GM23338 (cell line): ENCODE results near the gene ACAP1. TPM values are rescaled to one million over a fixed set of nuclear protein-coding genes. Genes with fewer than 3 reads are reported as not detected.
A peak's percentile ranks its signal among the peaks of the same experiment; 100 is the strongest.

Experiments
- ATAC-seq: fragments of 200-7000 bp; cut with Tn5 transposase; 3 replicates; pipeline ENCODE4 v1.9.1; 2020
- DNase-seq: peaks from one replicate; pipeline ENCODE4 v3.0.0-alpha.2; 2015; ENCODE audit warnings: low spot score
- H2AFZ ChIP-seq: fragments of 200-600 bp; sonication (generic); 2 replicates; pipeline ENCODE4 v1.8.0; 2016; ENCODE audit warnings: antibody characterized with exemption, mild to moderate bottlenecking, moderate library complexity
- H3F3A ChIP-seq: fragments of 200-600 bp; sonication (generic); replicated peaks from 2 replicates; pipeline ENCODE4 v1.8.0; 2017; ENCODE audit warnings: antibody characterized with exemption, mixed run types, low read depth
- H3K27ac ChIP-seq: fragments of 200-600 bp; sonication (generic); 2 replicates; pipeline ENCODE4 v1.6.1; 2016; ENCODE audit warnings: low read depth
- H3K27me3 ChIP-seq: fragments of 200-600 bp; sonication (generic); 2 replicates; pipeline ENCODE4 v1.8.0; 2016; ENCODE audit warnings: mild to moderate bottlenecking, mixed run types, moderate library complexity; ENCODE audit not compliant: insufficient read depth
- H3K36me3 ChIP-seq: fragments of 200-600 bp; sonication (generic); 2 replicates; pipeline ENCODE4 v1.8.0; 2016; ENCODE audit warnings: mild to moderate bottlenecking; ENCODE audit not compliant: insufficient read depth
- H3K4me1 ChIP-seq: fragments of 200-600 bp; sonication (generic); 2 replicates; pipeline ENCODE4 v1.8.0; 2016; ENCODE audit warnings: mild to moderate bottlenecking, moderate library complexity; ENCODE audit not compliant: insufficient read depth
- H3K4me2 ChIP-seq: fragments of 200-600 bp; sonication (generic); 2 replicates; pipeline ENCODE4 v1.7.1; 2017; ENCODE audit warnings: mixed run types
- H3K4me3 ChIP-seq: fragments of 200-600 bp; sonication (generic); 2 replicates; pipeline ENCODE4 v1.6.1; 2016; ENCODE audit warnings: mixed run types
- H3K79me2 ChIP-seq: fragments of 200-600 bp; sonication (generic); replicated peaks from 2 replicates; pipeline ENCODE4 v1.8.0; 2017; ENCODE audit warnings: mild to moderate bottlenecking; ENCODE audit not compliant: insufficient read depth
- H3K9me2 ChIP-seq: fragments of 200-600 bp; sonication (generic); 2 replicates; pipeline ENCODE4 v1.8.0; 2017; ENCODE audit not compliant: insufficient read depth
- H4K20me1 ChIP-seq: fragments of 200-600 bp; sonication (generic); replicated peaks from 2 replicates; pipeline ENCODE4 v1.8.0; 2017; ENCODE audit warnings: mild to moderate bottlenecking; ENCODE audit not compliant: insufficient read depth
- H3K27ac Mint-ChIP-seq: 2 replicates; pipeline ENCODE4 v1.8.0; 2020; ENCODE audit warnings: inconsistent platforms, mild to moderate bottlenecking, moderate library complexity, mixed read lengths
- H3K27me3 Mint-ChIP-seq: 3 replicates; pipeline ENCODE4 v1.8.0; 2022; ENCODE audit warnings: low read depth, mild to moderate bottlenecking, moderate library complexity, mixed read lengths, inconsistent platforms; ENCODE audit not compliant: insufficient read depth, poor library complexity
- H3K36me3 Mint-ChIP-seq: 3 replicates; pipeline ENCODE4 v1.8.0; 2021; ENCODE audit warnings: low read depth, mild to moderate bottlenecking, inconsistent platforms, moderate library complexity, mixed read lengths
- H3K4me1 Mint-ChIP-seq: 3 replicates; pipeline ENCODE4 v1.8.0; 2020; ENCODE audit warnings: mild to moderate bottlenecking, inconsistent platforms, mixed read lengths
- H3K4me3 Mint-ChIP-seq: 3 replicates; pipeline ENCODE4 v1.8.0; 2021; ENCODE audit warnings: moderate library complexity, mild to moderate bottlenecking, inconsistent platforms, mixed read lengths
- H3K9me3 Mint-ChIP-seq: 3 replicates; pipeline ENCODE4 v1.8.0; 2020; ENCODE audit warnings: moderate library complexity, mild to moderate bottlenecking, inconsistent platforms, mixed read lengths
- CREB1 ChIP-seq: fragments of 250-450 bp; sonication (Bioruptor Pico); IDR thresholded peaks from 2 replicates; pipeline ENCODE4 v1.5.0; 2020; ENCODE audit warnings: low read depth, mild to moderate bottlenecking, moderate library complexity
- CTCF ChIP-seq, 2 experiments: fragments of 200-600 bp in 1 of 2; sonication (generic) in 1 of 2; conservative IDR thresholded peaks; 2 replicates each; pipeline versions ENCODE4 v1.5.1 to v1.6.1; 2016 to 2017; ENCODE audit warnings: antibody characterized with exemption in 2 of 2, low read depth in 2 of 2, mild to moderate bottlenecking in 2 of 2, moderate library complexity in 1 of 2
- ETS1 ChIP-seq: IDR thresholded peaks from 2 replicates; pipeline ENCODE4 v1.6.1; 2016; ENCODE audit warnings: antibody characterized with exemption
- EZH2 ChIP-seq: fragments of 200-600 bp; sonication (generic); IDR thresholded peaks from one replicate; pipeline ENCODE4 v1.8.0; 2017; ENCODE audit warnings: antibody characterized with exemption, mild to moderate bottlenecking, low read depth; ENCODE audit not compliant: unreplicated experiment
- POLR2AphosphoS5 ChIP-seq: IDR thresholded peaks from 2 replicates; pipeline ENCODE4 v1.6.1; 2016; ENCODE audit warnings: antibody characterized with exemption, low read depth
- REST ChIP-seq: IDR thresholded peaks from one replicate; pipeline ENCODE4 v1.6.1; 2018; ENCODE audit warnings: antibody characterized with exemption; ENCODE audit not compliant: unreplicated experiment
- STAT1 ChIP-seq: IDR thresholded peaks from one replicate; pipeline ENCODE4 v1.6.1; 2016; ENCODE audit warnings: antibody characterized with exemption; ENCODE audit not compliant: unreplicated experiment
- ZNF331 ChIP-seq: fragments of 250-450 bp; sonication (Bioruptor Pico); IDR thresholded peaks from 2 replicates; pipeline ENCODE4 v1.5.0; 2020; ENCODE audit warnings: low read depth, mild to moderate bottlenecking, moderate library complexity
- ZNF462 ChIP-seq: fragments of 250-450 bp; sonication (Bioruptor Pico); IDR thresholded peaks from 2 replicates; pipeline ENCODE4 v1.5.0; 2020; ENCODE audit warnings: mild to moderate bottlenecking, moderate library complexity
- polyA plus RNA-seq: library from polyadenylated mRNA; unstranded; fragments of >200 nt; fragmentation: Nextera tagmentation; extraction: Ambion mirVana; gene quantifications from 2 replicates; pipeline ENCODE4 v1.2.1, GENCODE V29; 2016
- total RNA-seq: library from RNA; depleted of rRNA; stranded (reverse); fragments of >200 nt; shearing (Covaris generic); gene quantifications from 2 replicates; pipeline ENCODE4 v1.2.3, GENCODE V29; 2014

Gene ACAP1
- total and polyA plus RNA-seq, 2 experiments from 2014 or later = 30.7 to 40.1 TPM

GRCh38 chr17:7351665-7352502 is 15.6 kb downstream of the ACAP1 start, which contains the start of gene KCTD11:
KCTD11 (plus strand) TSS chr17:7352162.
- Mint-ChIP-seq H3K36me3 (peaks cover 4% of the 10 kb centered on the region; the same call in 1 of the 3 replicates), H3K27ac (peak within 1 kb of the TSS; percentile 42; the same call in 1 of the 2 replicates), H3K27me3 (peaks cover 47% of the 10 kb centered on the region), H3K4me3 (peak within 1 kb of the TSS; percentile 82), H3K4me1 (peaks cover 34% of the 10 kb centered on the region), H3K9me3 (no peaks in the 10 kb centered on the region)
- TF ChIP-seq ZNF462 (CRISPR knock-in tag) = no peak
- TF ChIP-seq ZNF331 (CRISPR knock-in tag) = no peak
- TF ChIP-seq CREB1 (CRISPR knock-in tag) = 0 out of 2 replicates have a peak, but pooled peaks have one; percentile 8
- TF ChIP-seq EZH2 = no peak
- no peak for TF ChIP-seq REST
- no peak for TF ChIP-seq ETS1
- TF ChIP-seq STAT1 = no peak
- TF ChIP-seq POLR2AphosphoS5 = peak; percentile 65; the same call in 1 of the 2 replicates
- TF ChIP-seq CTCF (conservative IDR thresholded peaks at IDR 0.05; ENCODE audit: low read depth in 2 of 2) = peak in 1 of 2 experiments; percentile 73; a peak in 3 of 4 replicates
- peak within 1 kb of the TSS; percentile 96 for H3K4me3 ChIP-seq
- H3K36me3 ChIP-seq = no peaks in the 10 kb centered on the region
- H2AFZ ChIP-seq = peak within 1 kb of the TSS; percentile 69
- peaks cover 23% of the 10 kb centered on the region for H3K4me1 ChIP-seq
- H3K27me3 ChIP-seq = no peaks in the 10 kb centered on the region
- no peaks in the 10 kb centered on the region for H3K79me2 ChIP-seq
- ATAC-seq (peak; percentile 63), DNase-seq (peak; percentile 94)
- peak within 1 kb of the TSS; percentile 97 for H3K27ac ChIP-seq
- H3F3A ChIP-seq = peaks cover 18% of the 10 kb centered on the region
- H4K20me1 ChIP-seq = no peaks in the 10 kb centered on the region; the same call in 1 of the 2 replicates
- H3K9me2 ChIP-seq = no peaks in the 10 kb centered on the region
- H3K4me2 ChIP-seq = peak within 1 kb of the TSS; percentile 99
